Brain microvascular endothelial cell (primary cell): Measurements from ENCODE around the gene ABHD12.

Source experiments
- DNase-seq: peaks from one replicate; pipeline ENCODE4 v3.0.0-alpha.2; 2020
- H3K27ac ChIP-seq: fragments of 250-450 bp; sonication (Bioruptor Pico); 2 replicates; pipeline ENCODE4 v1.5.1; 2020; ENCODE audit warnings: mild to moderate bottlenecking, moderate library complexity
- H3K27me3 ChIP-seq: fragments of 250-450 bp; sonication (Bioruptor Pico); replicated peaks from 2 replicates; pipeline ENCODE4 v1.5.1; 2020; ENCODE audit warnings: mild to moderate bottlenecking
- H3K36me3 ChIP-seq: fragments of 250-450 bp; sonication (Bioruptor Pico); replicated peaks from 2 replicates; pipeline ENCODE4 v1.5.1; 2020; ENCODE audit warnings: mild to moderate bottlenecking
- H3K4me3 ChIP-seq: 2 replicates; pipeline ENCODE4 v1.5.1; 2011; ENCODE audit warnings: low read depth, mild to moderate bottlenecking, control low read depth, low read length, moderate library complexity
- in situ Hi-C: cut with HindIII; loops from 2 replicates; pipeline ENCODE4 v1.10.0; 2017; ENCODE audit warnings: low sequenced_read_pairs, low pct_ligation_motif_present
- TF ChIP-seq, protein P1 (sequence below): IDR thresholded peaks from 2 replicates; pipeline ENCODE4 v1.5.1; 2011; ENCODE audit warnings: low read depth, mild to moderate bottlenecking, moderate library complexity, low read length, control low read depth, inconsistent platforms; ENCODE audit errors: missing control alignments

ABHD12 gene

DNA sequence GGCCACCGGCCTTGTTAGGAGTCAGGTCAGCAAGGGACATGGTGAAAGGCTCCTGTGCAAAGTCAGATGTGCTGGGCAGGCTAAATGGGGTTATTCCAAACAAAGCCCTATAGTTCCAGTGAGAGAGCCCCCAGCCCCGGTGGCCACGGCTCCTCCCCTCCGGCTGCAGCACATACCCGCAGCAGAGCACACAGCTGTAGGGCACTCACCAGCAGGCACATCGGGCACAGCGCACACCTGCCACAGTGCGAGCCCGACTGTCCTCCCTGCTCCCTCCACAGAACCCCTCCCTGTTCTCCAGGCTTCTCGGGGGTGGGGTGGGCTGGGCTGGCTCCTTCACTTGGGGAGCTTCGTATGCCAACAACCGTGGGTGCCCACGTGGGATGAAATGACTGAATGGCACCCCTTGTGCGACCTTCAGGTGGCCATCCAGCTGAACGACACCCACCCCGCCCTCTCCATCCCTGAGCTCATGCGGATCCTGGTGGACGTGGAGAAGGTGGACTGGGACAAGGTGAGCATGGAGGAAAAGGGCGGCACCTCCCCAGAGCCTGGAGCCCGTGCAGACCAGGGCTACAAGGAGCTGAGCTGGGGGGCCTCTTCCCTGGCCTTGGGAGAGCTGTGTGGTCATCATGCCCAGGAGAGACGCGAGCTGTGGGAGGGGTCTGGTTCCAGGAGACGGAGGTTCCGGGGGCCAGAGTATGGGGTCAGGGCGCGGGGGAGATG lies 111.8 kb downstream of the ABHD12 start:
- peaks cover 94% of the 10 kb centered on the region for H3K36me3 ChIP-seq
- no peak overlapping the region for H3K27ac ChIP-seq
- H3K27me3 ChIP-seq, result no peaks in the 10 kb centered on the region
- TF ChIP-seq, protein P1, sequence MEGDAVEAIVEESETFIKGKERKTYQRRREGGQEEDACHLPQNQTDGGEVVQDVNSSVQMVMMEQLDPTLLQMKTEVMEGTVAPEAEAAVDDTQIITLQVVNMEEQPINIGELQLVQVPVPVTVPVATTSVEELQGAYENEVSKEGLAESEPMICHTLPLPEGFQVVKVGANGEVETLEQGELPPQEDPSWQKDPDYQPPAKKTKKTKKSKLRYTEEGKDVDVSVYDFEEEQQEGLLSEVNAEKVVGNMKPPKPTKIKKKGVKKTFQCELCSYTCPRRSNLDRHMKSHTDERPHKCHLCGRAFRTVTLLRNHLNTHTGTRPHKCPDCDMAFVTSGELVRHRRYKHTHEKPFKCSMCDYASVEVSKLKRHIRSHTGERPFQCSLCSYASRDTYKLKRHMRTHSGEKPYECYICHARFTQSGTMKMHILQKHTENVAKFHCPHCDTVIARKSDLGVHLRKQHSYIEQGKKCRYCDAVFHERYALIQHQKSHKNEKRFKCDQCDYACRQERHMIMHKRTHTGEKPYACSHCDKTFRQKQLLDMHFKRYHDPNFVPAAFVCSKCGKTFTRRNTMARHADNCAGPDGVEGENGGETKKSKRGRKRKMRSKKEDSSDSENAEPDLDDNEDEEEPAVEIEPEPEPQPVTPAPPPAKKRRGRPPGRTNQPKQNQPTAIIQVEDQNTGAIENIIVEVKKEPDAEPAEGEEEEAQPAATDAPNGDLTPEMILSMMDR, result no peak
- in situ Hi-C loops, result no loop called here
- no peak for DNase-seq
- H3K4me3 ChIP-seq, result no peak overlapping the region

DNA sequence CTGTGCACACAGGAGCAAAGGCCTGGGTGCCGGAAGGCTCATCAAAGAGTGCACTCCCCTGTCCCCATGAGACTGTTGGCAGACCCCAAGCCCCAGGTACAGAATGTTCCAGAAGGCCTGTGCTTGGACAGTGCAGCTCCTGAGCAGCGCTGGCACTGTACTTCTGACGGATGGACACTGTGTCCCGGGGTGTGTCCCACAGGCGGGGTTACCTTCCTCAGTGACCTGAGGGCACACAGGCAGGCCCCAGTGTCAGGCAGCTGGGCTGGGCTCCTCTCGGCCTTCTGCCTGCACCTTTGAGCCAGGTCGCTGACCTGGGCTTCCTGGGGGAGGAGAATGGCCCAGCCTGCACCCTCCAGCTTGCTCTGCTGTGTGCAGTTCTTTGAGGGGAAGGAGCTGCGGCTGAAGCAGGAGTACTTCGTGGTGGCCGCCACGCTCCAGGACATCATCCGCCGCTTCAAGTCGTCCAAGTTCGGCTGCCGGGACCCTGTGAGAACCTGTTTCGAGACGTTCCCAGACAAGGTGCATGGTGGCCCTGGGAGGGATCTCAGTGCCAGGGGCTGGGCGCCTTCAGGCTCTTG lies 112.6 kb downstream of the ABHD12 start:
- DNase-seq, result no peak
- Histone ChIP-seq H3K27ac (no peak overlapping the region), H3K4me3 (no peak overlapping the region), H3K36me3 (peaks cover 93% of the 10 kb centered on the region), H3K27me3 (no peaks in the 10 kb centered on the region)
- in situ Hi-C loops, result no loop called here
- TF ChIP-seq, protein P1, result no peak

DNA sequence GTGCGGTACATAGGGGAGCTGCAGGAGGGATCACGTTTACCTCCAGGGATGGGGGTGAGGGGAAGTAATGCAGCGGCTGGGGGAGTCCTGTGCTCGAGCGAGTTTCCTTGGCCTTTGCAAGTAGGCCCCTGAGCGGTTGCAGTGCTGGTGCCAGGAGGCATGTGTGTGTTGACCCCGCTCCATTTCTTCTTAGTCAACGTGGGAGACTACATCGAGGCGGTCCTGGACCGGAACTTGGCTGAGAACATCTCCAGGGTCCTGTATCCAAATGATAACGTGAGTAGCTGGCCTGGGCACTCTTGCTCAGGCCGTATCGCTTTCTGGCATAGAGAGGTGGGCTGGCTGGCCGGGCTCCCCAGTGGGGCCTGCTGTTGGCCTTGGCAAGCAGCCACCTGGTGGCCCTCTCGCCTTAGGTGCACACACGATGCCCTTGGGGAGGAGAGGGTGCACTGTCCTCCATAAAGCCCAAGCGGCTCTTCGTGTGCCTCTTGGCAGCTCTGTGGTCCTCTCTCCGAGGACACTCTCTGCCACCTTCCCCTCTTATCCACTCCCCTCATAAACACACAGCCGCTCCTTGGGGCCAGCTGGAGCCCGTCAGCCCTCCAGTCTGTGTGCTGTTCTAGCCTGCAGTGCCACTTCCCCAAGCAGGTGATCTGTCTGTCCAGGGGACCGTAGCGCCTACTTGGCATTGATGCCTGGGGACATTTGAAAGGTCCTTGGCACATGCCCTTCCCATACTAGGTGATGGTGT lies 113.4 kb downstream of the ABHD12 start:
- in situ Hi-C loops, result no loop called here
- H3K36me3 ChIP-seq, result peaks cover 93% of the 10 kb centered on the region
- H3K27me3 ChIP-seq, result no peaks in the 10 kb centered on the region
- no peak overlapping the region for H3K4me3 ChIP-seq
- TF ChIP-seq, protein P1, result no peak
- no peak overlapping the region for H3K27ac ChIP-seq
- no peak for DNase-seq

DNA sequence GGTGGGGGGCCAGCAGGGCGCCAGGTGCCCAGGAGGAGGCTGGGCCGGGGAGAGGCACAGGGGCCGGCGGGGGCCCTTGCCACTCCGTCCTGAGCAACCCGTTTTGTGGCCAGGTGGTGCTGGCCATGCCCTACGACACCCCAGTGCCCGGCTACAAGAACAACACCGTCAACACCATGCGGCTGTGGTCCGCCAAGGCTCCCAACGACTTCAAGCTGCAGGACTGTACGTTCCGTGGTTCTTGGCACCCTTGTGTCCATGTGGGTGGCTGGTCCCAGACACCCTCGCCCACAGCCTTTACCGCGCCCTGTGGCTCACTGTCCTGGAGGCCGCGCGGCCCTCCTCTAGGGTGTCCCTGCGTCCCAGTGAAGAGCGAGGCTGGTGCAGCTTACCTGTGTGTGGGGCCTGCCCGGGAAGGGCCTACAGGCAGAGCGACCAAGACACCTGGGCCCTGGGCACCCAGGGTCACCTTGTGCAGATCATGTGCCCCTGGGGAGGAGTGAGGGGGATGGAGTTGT lies 114.0 kb downstream of the ABHD12 start:
- in situ Hi-C loops, result no loop called here
- Histone ChIP-seq H3K36me3 (peaks cover 93% of the 10 kb centered on the region), H3K4me3 (no peak overlapping the region), H3K27ac (no peak overlapping the region), H3K27me3 (no peaks in the 10 kb centered on the region)
- DNase-seq, result no peak
- TF ChIP-seq, protein P1, result no peak

DNA sequence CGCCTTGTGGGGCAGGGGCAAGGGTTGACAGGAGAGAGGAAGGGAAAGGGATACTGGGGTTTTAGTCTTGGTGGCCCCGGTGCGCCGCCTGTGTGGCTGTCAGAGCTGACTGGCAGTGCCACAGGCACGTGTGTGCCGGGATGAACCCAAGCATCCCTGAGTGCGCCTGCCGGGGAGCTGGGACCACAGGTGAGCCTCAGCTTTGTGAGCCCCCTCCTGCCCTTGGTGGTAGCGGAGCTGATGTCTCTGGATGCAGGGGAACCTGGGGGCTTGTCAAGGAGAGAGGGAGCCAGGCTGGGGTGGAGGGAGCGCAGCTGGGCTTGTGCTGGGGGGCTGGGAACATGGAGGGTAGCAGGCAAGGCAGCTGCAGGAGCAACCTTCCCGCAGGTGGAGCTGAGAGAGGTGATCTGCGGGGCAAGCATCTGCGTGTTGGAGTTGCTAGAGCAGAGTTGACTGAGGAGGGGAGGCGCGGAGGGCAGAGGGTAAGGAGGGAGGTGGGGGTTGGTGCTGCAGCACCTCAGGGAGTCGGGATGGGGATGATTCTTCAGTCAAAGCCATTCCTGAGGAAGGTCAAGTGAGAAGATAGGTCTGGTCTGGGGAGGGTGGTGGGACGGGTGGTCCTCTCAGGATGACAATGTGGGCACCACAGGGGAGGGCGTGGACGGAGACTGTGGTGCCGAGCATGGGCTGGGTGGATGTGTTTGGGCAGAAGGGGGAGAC lies 114.7 kb downstream of the ABHD12 start:
- in situ Hi-C loops, result no loop called here

More for the DNA sequence above, 114.7 kb downstream of the ABHD12 start:
- Histone ChIP-seq H3K27ac (no peak overlapping the region), H3K27me3 (no peaks in the 10 kb centered on the region), H3K4me3 (no peak overlapping the region), H3K36me3 (peaks cover 93% of the 10 kb centered on the region)
- DNase-seq, result no peak
- TF ChIP-seq, protein P1, result no peak
